GM12873 (cell line): ENCODE measurements around the gene RFX4.

Experiments
- CTCF ChIP-seq: IDR thresholded peaks from 2 replicates; pipeline ENCODE4 v1.5.1; 2012; ENCODE audit warnings: low read depth, mild to moderate bottlenecking, moderate library complexity, low read length, control low read depth; ENCODE audit not compliant: insufficient read depth; ENCODE audit errors: missing control alignments

Gene RFX4

GRCh38 chr12:106576848-106577247 lies 6.0 kb upstream of the RFX4 start:
- no peak for TF ChIP-seq CTCF

GRCh38 chr12:106580671-106581508 lies 1.9 kb upstream of the RFX4 start:
- TF ChIP-seq CTCF: no peak

- TF ChIP-seq CTCF: no peak
These were observed 1.1 kb upstream of the RFX4 start for GRCh38 chr12:106581543-106582248.

DNA sequence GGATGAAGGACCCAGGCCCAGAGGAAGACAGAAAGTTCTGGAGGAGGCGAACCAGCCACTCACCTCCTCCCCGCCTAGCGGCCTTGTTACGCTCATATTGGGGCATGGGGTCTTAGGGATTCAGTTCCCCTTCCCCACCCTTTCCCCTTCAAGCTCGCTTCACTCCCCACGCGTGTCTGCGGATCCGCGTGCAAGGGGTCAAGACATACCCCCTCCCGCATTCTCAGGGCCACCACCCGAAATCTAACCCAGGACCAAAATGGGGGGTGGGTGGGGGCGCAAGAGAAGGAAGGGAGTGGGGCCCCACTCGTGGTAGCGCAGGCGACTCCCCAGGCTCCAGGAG lies 584 bp upstream of the RFX4 start:
- TF ChIP-seq CTCF: no peak

DNA sequence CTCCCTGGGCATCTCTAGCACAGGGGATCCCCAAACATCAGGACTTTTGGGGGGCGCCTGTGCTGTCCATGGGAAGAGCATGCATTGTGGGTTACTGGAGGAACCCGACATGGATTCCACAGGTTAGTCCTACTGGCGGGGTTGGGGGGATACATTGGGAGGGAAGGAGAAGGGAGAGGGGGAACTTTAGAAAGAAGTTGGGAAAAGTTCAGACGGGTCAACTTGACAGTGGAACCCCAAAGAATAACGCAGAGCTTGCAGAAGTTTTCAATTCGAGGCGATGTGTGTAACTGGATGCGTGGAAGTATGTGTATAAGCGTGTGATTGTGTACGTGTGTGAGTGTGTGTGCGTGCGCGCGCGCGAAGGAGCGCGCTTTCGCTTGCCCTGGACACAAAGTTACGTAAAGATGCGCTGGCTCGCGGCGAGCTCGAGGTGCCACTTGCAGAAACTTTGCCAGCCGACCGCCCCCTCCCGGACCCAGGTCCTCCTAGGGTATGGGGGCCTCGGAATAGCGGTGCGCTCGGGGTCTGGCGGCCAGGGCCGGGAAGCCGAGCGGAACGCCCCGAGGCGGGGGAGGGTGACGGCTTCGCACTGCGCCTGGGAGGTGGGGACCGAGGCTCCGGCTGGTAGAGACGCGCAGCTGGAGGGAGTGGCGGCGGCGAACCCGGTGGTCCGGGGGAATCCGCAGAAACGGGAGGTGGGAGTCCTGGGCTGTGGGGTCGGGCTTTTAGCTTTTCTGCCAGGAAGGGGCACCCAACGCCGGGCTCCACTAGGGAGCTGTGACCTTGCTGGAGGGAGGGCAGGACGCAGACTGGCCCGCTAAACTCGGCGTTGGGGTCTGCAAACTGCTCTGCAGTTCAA lies 669 bp downstream of the RFX4 start:
- no peak for TF ChIP-seq CTCF

- TF ChIP-seq CTCF: no peak
These were observed 1.6 kb downstream of the RFX4 start for GRCh38 chr12:106584104-106585064.
